Measurements from ENCODE around the gene OPTN. TPM values are rescaled to one million over a fixed set of nuclear protein-coding genes. Genes with fewer than 3 reads are reported as not detected.

OPTN gene
- total and polyA plus RNA-seq, 8 donors = 32.6 to 82.3 (median 40.9) TPM

DNA sequence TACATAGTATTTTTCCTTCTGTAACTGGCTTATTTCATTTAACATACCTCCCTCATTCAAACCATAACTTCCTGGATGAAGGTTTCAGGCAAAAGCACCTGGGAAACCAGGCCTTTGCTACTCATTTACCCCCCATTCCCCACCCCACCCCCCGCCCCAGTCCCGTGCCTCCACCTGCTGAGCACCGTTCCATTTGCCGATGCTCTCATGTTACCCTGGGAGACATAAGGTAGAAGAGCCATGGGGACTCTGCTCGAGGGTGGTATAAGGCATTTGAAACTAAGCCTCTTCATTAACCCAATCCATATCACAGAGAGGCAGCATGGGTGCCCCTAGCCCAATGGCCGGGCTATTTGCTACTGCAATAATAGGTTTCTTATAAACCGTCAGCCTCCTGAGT is 39.2 kb downstream of the OPTN start:
- Histone ChIP-seq H3K27me3 (no peaks in the 10 kb centered on the region), H3K27ac (no peak overlapping the region), H3K9me3 (no peaks in the 10 kb centered on the region), H3K4me3 (no peak overlapping the region), H3K4me1 (no peaks in the 10 kb centered on the region), H3K36me3 (peaks cover 47 to 95% (median 92%) of the 10 kb centered on the region in 4 donors)
- no peak for TF ChIP-seq POLR2A (IDR thresholded peaks at IDR 0.05)
- no peak for DNase-seq
- intact Hi-C loops (cut with DNase I; ENCODE audit: low total_unique reads) = no loop called here
- 74 to 86% (median 81%) methylated on average over 7 of the region's 7 CpGs for WGBS, 5 donors

DNA sequence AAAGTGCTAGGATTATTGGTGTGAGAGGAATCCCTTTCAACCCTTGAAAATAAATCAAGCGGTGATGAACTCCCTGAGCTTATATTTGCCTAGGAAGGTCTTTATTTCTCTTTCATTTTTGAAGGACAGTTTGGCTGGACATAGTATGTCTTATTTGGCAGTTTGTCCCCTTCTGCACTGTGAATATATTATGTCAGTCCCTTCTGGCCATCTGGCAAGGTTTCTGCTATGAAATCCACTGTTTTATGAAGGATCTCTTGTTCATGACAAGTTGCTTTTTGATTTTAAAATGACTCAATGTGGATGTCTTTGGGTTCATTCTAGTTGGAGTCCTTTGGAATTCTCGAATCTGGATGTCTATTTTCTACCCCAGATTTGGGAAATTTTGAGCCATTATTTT is 39.7 kb downstream of the OPTN start:
- Histone ChIP-seq H3K4me3 (no peak overlapping the region), H3K36me3 (peaks cover 42 to 94% (median 91%) of the 10 kb centered on the region in 4 donors), H3K9me3 (no peaks in the 10 kb centered on the region), H3K27ac (no peak overlapping the region), H3K4me1 (no peaks in the 10 kb centered on the region), H3K27me3 (no peaks in the 10 kb centered on the region)
- intact Hi-C loops (cut with DNase I; ENCODE audit: low total_unique reads) = no loop called here
- 84 to 95% (median 93%) methylated on average over 2 of the region's 2 CpGs for WGBS, 5 donors
- DNase-seq = no peak
- TF ChIP-seq, protein P1, sequence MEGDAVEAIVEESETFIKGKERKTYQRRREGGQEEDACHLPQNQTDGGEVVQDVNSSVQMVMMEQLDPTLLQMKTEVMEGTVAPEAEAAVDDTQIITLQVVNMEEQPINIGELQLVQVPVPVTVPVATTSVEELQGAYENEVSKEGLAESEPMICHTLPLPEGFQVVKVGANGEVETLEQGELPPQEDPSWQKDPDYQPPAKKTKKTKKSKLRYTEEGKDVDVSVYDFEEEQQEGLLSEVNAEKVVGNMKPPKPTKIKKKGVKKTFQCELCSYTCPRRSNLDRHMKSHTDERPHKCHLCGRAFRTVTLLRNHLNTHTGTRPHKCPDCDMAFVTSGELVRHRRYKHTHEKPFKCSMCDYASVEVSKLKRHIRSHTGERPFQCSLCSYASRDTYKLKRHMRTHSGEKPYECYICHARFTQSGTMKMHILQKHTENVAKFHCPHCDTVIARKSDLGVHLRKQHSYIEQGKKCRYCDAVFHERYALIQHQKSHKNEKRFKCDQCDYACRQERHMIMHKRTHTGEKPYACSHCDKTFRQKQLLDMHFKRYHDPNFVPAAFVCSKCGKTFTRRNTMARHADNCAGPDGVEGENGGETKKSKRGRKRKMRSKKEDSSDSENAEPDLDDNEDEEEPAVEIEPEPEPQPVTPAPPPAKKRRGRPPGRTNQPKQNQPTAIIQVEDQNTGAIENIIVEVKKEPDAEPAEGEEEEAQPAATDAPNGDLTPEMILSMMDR (IDR thresholded peaks at IDR 0.05) = no peak
- no peak for TF ChIP-seq POLR2AphosphoS5 (IDR thresholded peaks at IDR 0.05)
- no peak for TF ChIP-seq EP300 (IDR thresholded peaks at IDR 0.05)
- TF ChIP-seq POLR2A (IDR thresholded peaks at IDR 0.05) = no peak

DNA sequence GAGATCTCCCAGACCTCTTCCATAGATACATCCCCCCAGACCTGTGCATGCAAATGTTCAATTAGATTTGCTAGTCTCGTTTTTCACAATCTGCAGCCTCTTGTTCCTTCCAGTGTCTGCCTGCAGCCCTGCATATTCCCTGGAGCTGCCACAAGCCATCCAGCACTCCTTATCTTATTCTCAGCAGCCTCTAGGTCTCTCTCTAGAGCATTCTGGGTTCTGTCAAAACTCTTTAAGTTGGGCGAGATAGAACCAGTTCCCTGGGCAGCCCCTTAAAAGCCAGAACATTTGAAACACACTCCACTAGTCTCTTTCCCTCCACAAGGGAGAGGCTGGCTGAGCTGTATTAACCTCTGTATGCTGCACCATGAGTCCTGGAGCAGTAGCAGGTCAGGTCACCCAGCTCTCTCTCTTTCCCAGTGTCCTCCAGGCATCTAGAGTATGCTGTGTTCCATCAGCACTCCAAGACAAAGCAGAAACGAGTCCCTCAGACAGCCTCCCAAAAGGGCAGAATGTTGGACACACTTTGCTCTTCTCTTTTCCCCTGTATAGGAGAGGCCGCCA is 40.7 kb downstream of the OPTN start:
- 77 to 95% (median 88%) methylated on average over 4 of the region's 4 CpGs for WGBS, 5 donors

DNA sequence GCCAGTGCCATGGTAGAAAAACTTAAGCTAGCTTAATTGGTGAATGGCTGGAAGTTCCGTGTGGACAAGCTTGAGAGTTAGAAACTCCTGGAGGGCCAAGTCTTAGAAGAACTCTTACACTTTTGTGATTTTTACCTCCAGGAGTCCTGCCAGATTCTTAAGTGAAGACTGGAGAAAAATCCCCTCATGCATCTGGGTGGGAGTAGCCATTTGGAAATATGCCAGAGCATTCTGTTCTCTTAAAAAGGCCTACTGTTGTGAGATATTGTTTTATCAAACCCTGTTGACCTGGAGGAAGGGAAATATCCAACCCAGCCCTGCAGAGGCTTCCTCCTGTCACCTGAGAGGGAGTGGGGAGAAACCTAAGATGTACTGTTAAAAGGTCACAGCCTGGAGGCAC is 43.8 kb downstream of the OPTN start:
- 90 to 97% (median 94%) methylated on average over 1 of the region's 1 CpG for WGBS, 5 donors
- no peak for DNase-seq
- Histone ChIP-seq H3K27me3 (no peaks in the 10 kb centered on the region), H3K9me3 (peaks cover 0 to 9% (median 0%) of the 10 kb centered on the region in 4 donors), H3K36me3 (peaks cover 14 to 53% (median 50%) of the 10 kb centered on the region in 4 donors), H3K4me3 (no peak overlapping the region), H3K27ac (no peak overlapping the region), H3K4me1 (no peaks in the 10 kb centered on the region)
- TF ChIP-seq, protein P1 (IDR thresholded peaks at IDR 0.05) = no peak
- no peak for TF ChIP-seq EP300 (IDR thresholded peaks at IDR 0.05)
- no peak for TF ChIP-seq POLR2A (IDR thresholded peaks at IDR 0.05)
- TF ChIP-seq POLR2AphosphoS5 (IDR thresholded peaks at IDR 0.05) = no peak
- intact Hi-C loops (cut with DNase I; ENCODE audit: low total_unique reads) = no loop called here

More for the DNA sequence above, 40.7 kb downstream of the OPTN start:
- Histone ChIP-seq H3K4me1 (no peaks in the 10 kb centered on the region), H3K27ac (no peak overlapping the region), H3K4me3 (no peak overlapping the region), H3K9me3 (no peaks in the 10 kb centered on the region), H3K36me3 (peaks cover 32 to 84% (median 80%) of the 10 kb centered on the region in 4 donors), H3K27me3 (no peaks in the 10 kb centered on the region)
- DNase-seq = no peak
- TF ChIP-seq POLR2AphosphoS5 (IDR thresholded peaks at IDR 0.05) (no peak), POLR2A (IDR thresholded peaks at IDR 0.05) (no peak), EP300 (IDR thresholded peaks at IDR 0.05) (no peak)
- TF ChIP-seq, protein P1 (IDR thresholded peaks at IDR 0.05) = no peak
- intact Hi-C loops (cut with DNase I; ENCODE audit: low total_unique reads) = no loop called here

DNA sequence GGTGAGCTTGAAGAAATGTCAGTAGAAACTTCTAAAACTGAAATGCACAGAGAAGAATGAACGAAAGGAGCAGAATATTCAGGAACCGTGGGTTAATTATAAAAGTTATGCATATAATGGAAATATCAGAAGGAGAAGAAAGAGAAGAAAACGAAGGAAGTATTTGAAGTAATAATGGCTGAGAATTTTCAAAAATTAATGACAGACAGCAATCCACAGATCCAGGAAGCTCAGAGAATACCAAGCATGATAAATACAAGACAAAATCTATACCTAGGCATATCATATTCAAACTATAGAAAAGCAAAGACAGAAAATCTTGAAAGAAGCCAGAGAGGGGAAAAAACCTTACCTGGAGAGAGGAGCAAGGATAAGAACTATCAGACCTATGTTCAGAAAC is 44.9 kb downstream of the OPTN start:
- Histone ChIP-seq H3K4me3 (no peak overlapping the region), H3K36me3 (peaks cover 7 to 43% (median 39%) of the 10 kb centered on the region in 4 donors), H3K9me3 (peaks cover 0 to 9% (median 2%) of the 10 kb centered on the region in 4 donors), H3K27me3 (no peaks in the 10 kb centered on the region), H3K27ac (no peak overlapping the region), H3K4me1 (no peaks in the 10 kb centered on the region)
- intact Hi-C loops (cut with DNase I; ENCODE audit: low total_unique reads) = no loop called here
- TF ChIP-seq POLR2AphosphoS5 (IDR thresholded peaks at IDR 0.05) (no peak), POLR2A (IDR thresholded peaks at IDR 0.05) (no peak), EP300 (IDR thresholded peaks at IDR 0.05) (no peak)
- TF ChIP-seq, protein P1 (IDR thresholded peaks at IDR 0.05) = no peak
- 76 to 99% (median 93%) methylated on average over 3 of the region's 3 CpGs for WGBS, 5 donors
- no peak for DNase-seq

All from stomach (tissue), 9 donors.